ENCODE results near the gene GATC. TPM values are rescaled to one million over a fixed set of nuclear protein-coding genes. Genes with fewer than 3 reads are reported as not detected.

Gene GATC
- total and polyA plus RNA-seq, 10 of the 15 experiments (the other 5 are each of a cell fraction or from before 2014, with no cell fraction given), result 5.1 to 40.3 (median 22.9) TPM

- no peaks in the 10 kb centered on the region for H3K9me3 ChIP-seq (replicated peaks; ENCODE audit: control insufficient read depth, insufficient read depth, low read length)
- peaks cover 0 to 14% of the 10 kb centered on the region in 2 experiments; a peak in 2 of 4 replicates for H3K36me3 ChIP-seq (ENCODE audit: control insufficient read depth in 2 of 2, insufficient read depth in 2 of 2, low read length in 1 of 2)
- POLR2A ChIA-PET, result interaction anchor here (0.9 kb wide), 1 partner anchor 8 kb away, joined by 3 read pairs; the partner anchor contains the start of gene DYNLL1
- TF ChIP-seq ZNF384 (IDR thresholded peaks at IDR 0.05; ENCODE audit: borderline replicate concordance, low read depth, low read length) (no peak), GABPA (IDR thresholded peaks at IDR 0.05; ENCODE audit: low read depth) (no peak), MYB (IDR thresholded peaks at IDR 0.05; ENCODE audit: borderline replicate concordance, low read depth, low read length) (no peak), ZBTB33 (IDR thresholded peaks at IDR 0.05) (no peak), RELB (IDR thresholded peaks at IDR 0.05; ENCODE audit: low read depth) (no peak), TBL1XR1 (IDR thresholded peaks at IDR 0.05; ENCODE audit: low read depth, low read length) (no peak), ZNF207 (IDR thresholded peaks at IDR 0.05; ENCODE audit: borderline replicate concordance) (no peak), POLR2AphosphoS5 (IDR thresholded peaks at IDR 0.05; ENCODE audit: low read length) (no peak), SIX5 (IDR thresholded peaks at IDR 0.05; ENCODE audit: low read depth, low read length, severe bottlenecking) (no peak), CREB1 (IDR thresholded peaks at IDR 0.05; ENCODE audit: low read depth) (no peak), POLR2A (IDR thresholded peaks at IDR 0.05; ENCODE audit: low read depth, low read length) (no peak), NRF1 (conservative IDR thresholded peaks at IDR 0.05; ENCODE audit: low read depth, low read length) (no peak), MTA3 (IDR thresholded peaks at IDR 0.05; ENCODE audit: borderline replicate concordance, low read length) (no peak), CBX3 (IDR thresholded peaks at IDR 0.05; ENCODE audit: borderline replicate concordance, low read depth) (no peak), CHD4 (IDR thresholded peaks at IDR 0.05) (no peak), KLF5 (IDR thresholded peaks at IDR 0.05; ENCODE audit: partially characterized antibody) (no peak), SP1 (IDR thresholded peaks at IDR 0.05; ENCODE audit: low read depth, low read length) (no peak), ZZZ3 (IDR thresholded peaks at IDR 0.05; ENCODE audit: control insufficient read depth, insufficient read length, low read depth) (no peak), TCF12 (IDR thresholded peaks at IDR 0.05; ENCODE audit: low read depth, low read length) (no peak)
- H3K27ac ChIP-seq (ENCODE audit: control insufficient read depth, insufficient read depth), result no peak overlapping the region
- ATAC-seq (no peak), DNase-seq (ENCODE audit: low read depth, low spot score) (no peak), FAIRE-seq (no peak)
- no peak overlapping the region for H3K4me3 ChIP-seq
- no peaks in the 10 kb centered on the region for H4K20me1 ChIP-seq (ENCODE audit: control insufficient read depth, insufficient read depth)
- H2AFZ ChIP-seq (ENCODE audit: control insufficient read depth, low read depth, low read length), result no peak overlapping the region
- intact Hi-C loops (cut with micrococcal nuclease; ENCODE audit: unreplicated experiment), result no loop called here
- 99% methylated on average over 4 of the region's 4 CpGs for WGBS (ENCODE audit: insufficient coverage, insufficient replicate concordance, low lambda C conversion rate, missing lambda C conversion rate)
- BruUV-seq (replicated peaks), result no TSS peak
- no peak overlapping the region for H3K4me2 ChIP-seq (ENCODE audit: control insufficient read depth, insufficient read depth)
- CTCF ChIA-PET, result interaction anchor here (1.5 kb wide), 1 partner anchor 46 kb away, joined by 4 read pairs; no protein-coding TSS in a partner anchor
- no peaks in the 10 kb centered on the region for H3K4me1 ChIP-seq (ENCODE audit: control insufficient read depth, insufficient read depth, low read length)
- H3K27me3 ChIP-seq (replicated peaks in 1 of 2; ENCODE audit: control insufficient read depth in 2 of 2, insufficient read depth in 2 of 2, low read length in 1 of 2), result no peaks in the 10 kb centered on the region
- in situ Hi-C loops (cut with MboI), result no loop called here
- H3K9ac ChIP-seq (ENCODE audit: control insufficient read depth, insufficient read depth, low read length), result no peak overlapping the region
- SMC1A ChIA-PET (ENCODE audit: uncharacterized antibody, unreplicated experiment), result no interaction called here
- RAD21 ChIA-PET (ENCODE audit: unreplicated experiment), result no interaction called here
- H3K79me2 ChIP-seq (ENCODE audit: control insufficient read depth, insufficient read depth, low read length), result no peaks in the 10 kb centered on the region
Measured at GRCh38 chr12:120504587-120504986, 58.3 kb downstream of the GATC start.

Data from GM12878 (cell line).